Spleen (tissue), 11 donors: Measurements from ENCODE around the gene RASSF1. TPM values are rescaled to one million over a fixed set of nuclear protein-coding genes. Genes with fewer than 3 reads are reported as not detected.

Experiments used
- DNase-seq: peaks from one replicate; pipeline ENCODE4 v3.0.0-alpha.2; 2020
- H3K27ac ChIP-seq, 8 donors: fragments of 200-600 bp; sonication (generic) in 7 of 8; 1 replicate in 4 of 8; 2 replicates in 4 of 8; pipeline versions ENCODE4 v1.5.0 to v1.8.0; 2016 to 2021; ENCODE audit warnings: inconsistent platforms in 4 of 8, mild to moderate bottlenecking in 4 of 8, moderate library complexity in 1 of 8
- H3K27me3 ChIP-seq, 7 donors: fragments of 200-600 bp; sonication (generic) in 6 of 7; replicated peaks in 1 of 7; 1 replicate in 4 of 7; 2 replicates in 3 of 7; pipeline versions ENCODE4 v1.5.0 to v1.8.0; 2016 to 2021; ENCODE audit warnings: inconsistent platforms in 3 of 7, mild to moderate bottlenecking in 1 of 7
- H3K36me3 ChIP-seq, 6 donors: fragments of 200-600 bp; sonication (generic) in 5 of 6; 1 replicate in 4 of 6; 2 replicates in 2 of 6; pipeline versions ENCODE4 v1.5.0 to v1.8.0; 2016 to 2021; ENCODE audit warnings: inconsistent platforms in 2 of 6
- H3K4me1 ChIP-seq, 6 donors: fragments of 200-600 bp; sonication (generic) in 5 of 6; 1 replicate in 3 of 6; 2 replicates in 3 of 6; pipeline versions ENCODE4 v1.5.0 to v1.8.0; 2016 to 2021; ENCODE audit warnings: inconsistent platforms in 3 of 6
- H3K4me3 ChIP-seq, 8 donors: fragments of 200-600 bp; sonication (generic) in 7 of 8; 1 replicate in 4 of 8; 2 replicates in 4 of 8; pipeline versions ENCODE4 v1.5.0 to v1.8.0; 2016 to 2021; ENCODE audit warnings: inconsistent platforms in 4 of 8, mild to moderate bottlenecking in 4 of 8, moderate library complexity in 2 of 8
- H3K9me3 ChIP-seq, 8 donors: fragments of 200-600 bp; sonication (generic) in 7 of 8; 1 replicate in 4 of 8; 2 replicates in 4 of 8; pipeline versions ENCODE4 v1.5.0 to v1.8.0; 2016 to 2021; ENCODE audit warnings: inconsistent platforms in 4 of 8
- POLR2A ChIP-seq, 3 donors: fragments of 450-650 bp; IDR thresholded peaks; one replicate each; pipeline ENCODE4 v1.5.1; 2017; ENCODE audit warnings: antibody characterized with exemption in 3 of 3, mild to moderate bottlenecking in 1 of 3
- POLR2AphosphoS5 ChIP-seq, 3 donors: sonication (generic); formaldehyde crosslinking; IDR thresholded peaks; one replicate each; pipeline ENCODE4 v1.5.1; 2017; ENCODE audit warnings: antibody characterized with exemption in 3 of 3
- WGBS, 5 donors: extraction: QIAGEN DNeasy Blood & Tissue Kit in 3 of 5; methylation state at CpG; one replicate each; pipeline versions ENCODE4 v1.1.5 to v1.1.7; 2013 to 2018; 5-methylcytosine and 5-hydroxymethylcytosine counted together
- intact Hi-C: fragments of 100-400 bp; cut with DNase I; formaldehyde crosslinking; loops from one replicate; pipeline ENCODE4 v1.15.0; 2023; ENCODE audit warnings: low total_unique reads
- polyA plus RNA-seq, 3 donors: library from polyadenylated mRNA; stranded (reverse); fragments of 200-250 nt; gene quantifications; one replicate each; pipeline ENCODE4 v1.2.1, GENCODE V29; 2013
- total RNA-seq, 7 donors: library from RNA; depleted of rRNA in 3 of 7; stranded (reverse); fragments of >200 nt in 3 of 7; fragmentation: NEBNext Ultra II Directional in 4 of 7; extraction: Animal tissue kit (Norgen Biotek cat#: 25700) in 4 of 7; gene quantifications; one replicate each; pipeline versions ENCODE4 v1.1.0 to v1.2.1, GENCODE V29; 2016 to 2021
- TF ChIP-seq, protein P1 (sequence below), 11 experiments: fragments of 200-600 bp in 7 of 11; fragments of 450-650 bp in 4 of 11; sonication (generic) in 4 of 11; IDR thresholded peaks in 8 of 11; conservative IDR thresholded peaks in 3 of 11; 1 replicate in 7 of 11; 2 replicates in 4 of 11; pipeline versions ENCODE4 v1.4.0 to v1.8.0; 2016 to 2021; ENCODE audit warnings: antibody characterized with exemption in 11 of 11, inconsistent platforms in 4 of 11, mild to moderate bottlenecking in 1 of 11
- donor health status: healthy with polysubstance abuse.
- donor health status: DM: no; HTN: no; CAD: no; lungs with moderate emphysema.
- donor health status: DM: no; HTN: no; CAD: no.
- donor health status: Bipolar disorder and iron deficiency.
- donor health status: healthy.
- donor health status: DM: no; HTN: no; CAD: no.
- donor health status: DM: yes; HTN: yes; CAD: no.

Gene RASSF1
- total and polyA plus RNA-seq, 10 donors = 48.3 to 113 (median 64.7) TPM

DNA sequence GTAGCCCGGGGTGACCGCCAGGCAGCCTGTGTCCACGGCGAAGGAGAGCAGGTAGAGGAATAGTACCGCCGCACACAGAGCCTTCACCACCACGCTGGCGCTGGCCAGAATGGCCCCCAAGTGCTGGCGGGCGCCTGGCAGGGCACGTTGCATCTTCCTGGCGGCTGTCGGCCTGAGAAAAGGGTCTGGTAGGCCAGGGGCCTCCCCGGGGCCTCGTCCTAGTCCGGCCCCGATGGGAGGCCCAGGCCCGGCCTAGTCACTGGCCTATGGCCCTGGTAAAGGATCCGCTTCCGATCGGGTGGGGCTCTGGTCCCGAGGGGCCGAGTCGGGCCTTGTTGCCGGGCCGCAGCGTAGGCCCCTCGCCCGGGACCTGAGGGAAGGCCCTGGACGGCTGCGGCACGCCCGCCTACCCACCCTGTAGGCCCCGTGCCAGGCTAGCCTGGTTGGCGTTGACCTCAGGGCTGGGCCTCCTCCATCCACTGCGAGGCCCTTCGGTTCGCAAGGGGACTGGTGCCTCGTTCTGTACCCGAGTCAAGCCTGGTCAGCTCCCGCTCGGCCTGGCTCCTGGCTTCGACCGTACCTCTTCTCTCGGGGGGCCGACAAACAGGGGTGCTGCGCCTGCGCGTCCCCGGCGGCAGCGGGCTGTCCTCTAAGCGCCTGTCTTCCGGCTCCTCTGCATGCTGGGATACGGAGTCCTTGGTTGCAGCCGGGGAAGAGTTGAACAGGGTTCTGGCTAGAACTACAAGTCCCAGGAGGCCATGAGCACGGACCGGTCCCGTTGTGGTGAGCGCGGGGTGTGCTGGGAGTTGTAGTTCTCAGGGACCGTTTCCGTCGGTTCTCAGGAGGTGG lies 18.5 kb upstream of the RASSF1 start, which contains the start of gene TMEM115:
Gene TMEM115, minus strand, starts transcription at position 611 of the 849 bp plus-strand sequence. Its CDS starts 458 bp downstream, at position 153.
- H3K27me3 ChIP-seq = no peaks in the 10 kb centered on the region
- H3K27ac ChIP-seq = peak within 1 kb of the TSS; percentile 70 to 93 (median 89)
- 1 to 4% (median 2%) methylated on average over 19 to 64 of the region's 64 CpGs for WGBS, 5 donors
- peaks cover 29 to 60% (median 48%) of the 10 kb centered on the region in 6 donors for H3K4me1 ChIP-seq
- H3K36me3 ChIP-seq = peaks cover 0 to 45% (median 24%) of the 10 kb centered on the region in 6 donors
- intact Hi-C loops = no loop called here
- no peaks in the 10 kb centered on the region for H3K9me3 ChIP-seq
- peak within 1 kb of the TSS; percentile 61 to 97 (median 86) for H3K4me3 ChIP-seq
- peak; percentile 91 to 95 (median 93) for TF ChIP-seq POLR2AphosphoS5 (IDR thresholded peaks at IDR 0.05)
- TF ChIP-seq POLR2A (IDR thresholded peaks at IDR 0.05) = peak in 2 of 3 donors; percentile 12 to 54
- TF ChIP-seq, protein P1, sequence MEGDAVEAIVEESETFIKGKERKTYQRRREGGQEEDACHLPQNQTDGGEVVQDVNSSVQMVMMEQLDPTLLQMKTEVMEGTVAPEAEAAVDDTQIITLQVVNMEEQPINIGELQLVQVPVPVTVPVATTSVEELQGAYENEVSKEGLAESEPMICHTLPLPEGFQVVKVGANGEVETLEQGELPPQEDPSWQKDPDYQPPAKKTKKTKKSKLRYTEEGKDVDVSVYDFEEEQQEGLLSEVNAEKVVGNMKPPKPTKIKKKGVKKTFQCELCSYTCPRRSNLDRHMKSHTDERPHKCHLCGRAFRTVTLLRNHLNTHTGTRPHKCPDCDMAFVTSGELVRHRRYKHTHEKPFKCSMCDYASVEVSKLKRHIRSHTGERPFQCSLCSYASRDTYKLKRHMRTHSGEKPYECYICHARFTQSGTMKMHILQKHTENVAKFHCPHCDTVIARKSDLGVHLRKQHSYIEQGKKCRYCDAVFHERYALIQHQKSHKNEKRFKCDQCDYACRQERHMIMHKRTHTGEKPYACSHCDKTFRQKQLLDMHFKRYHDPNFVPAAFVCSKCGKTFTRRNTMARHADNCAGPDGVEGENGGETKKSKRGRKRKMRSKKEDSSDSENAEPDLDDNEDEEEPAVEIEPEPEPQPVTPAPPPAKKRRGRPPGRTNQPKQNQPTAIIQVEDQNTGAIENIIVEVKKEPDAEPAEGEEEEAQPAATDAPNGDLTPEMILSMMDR (IDR thresholded peaks at IDR 0.05 in 8 of 11, conservative IDR thresholded peaks at IDR 0.05 in 3 of 11) = peak in 1 of 11 experiments; percentile 23
- peak; percentile 99 for DNase-seq

DNA sequence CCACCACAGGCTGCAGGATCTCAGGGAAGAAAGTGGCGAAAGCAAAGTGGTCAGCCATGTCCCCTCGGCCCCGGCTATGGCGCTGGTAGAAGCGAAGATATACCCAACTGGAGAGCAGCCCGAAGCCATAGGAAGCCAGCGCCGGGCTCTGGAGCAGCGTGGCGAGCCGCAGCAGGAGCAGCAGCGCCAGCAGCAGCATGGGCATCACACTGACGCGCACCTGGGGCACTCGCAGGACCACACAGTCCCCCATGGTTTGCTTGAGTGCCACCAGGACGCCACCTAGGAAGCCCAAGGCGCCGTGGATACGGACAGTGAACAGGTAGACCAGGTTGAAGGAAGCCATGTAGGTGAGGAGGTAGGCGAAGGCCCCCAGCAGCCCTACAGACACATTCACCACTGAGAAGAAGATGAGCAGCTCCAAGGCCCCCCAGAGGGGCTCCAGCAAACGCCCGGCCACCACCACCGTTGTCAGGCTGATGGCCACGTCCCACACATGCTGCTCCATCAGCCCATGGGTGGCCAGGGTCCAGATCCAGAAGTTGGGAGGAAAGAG lies 17.8 kb upstream of the RASSF1 start:
- Histone ChIP-seq H3K36me3 (peaks cover 0 to 52% (median 31%) of the 10 kb centered on the region in 6 donors), H3K27ac (peak overlapping the region; percentile 70 to 93 (median 89)), H3K9me3 (no peaks in the 10 kb centered on the region), H3K4me3 (peak overlapping the region; percentile 61 to 97 (median 86)), H3K4me1 (peaks cover 29 to 65% (median 51%) of the 10 kb centered on the region in 6 donors), H3K27me3 (no peaks in the 10 kb centered on the region)
- TF ChIP-seq, protein P1 (IDR thresholded peaks at IDR 0.05 in 8 of 11, conservative IDR thresholded peaks at IDR 0.05 in 3 of 11) = no peak
- no peak for TF ChIP-seq POLR2A (IDR thresholded peaks at IDR 0.05)
- TF ChIP-seq POLR2AphosphoS5 (IDR thresholded peaks at IDR 0.05) = no peak
- DNase-seq = peak; percentile 84
- intact Hi-C loops = no loop called here
- WGBS, 5 donors = 59 to 71% (median 62%) methylated on average over 17 to 24 of the region's 24 CpGs

DNA sequence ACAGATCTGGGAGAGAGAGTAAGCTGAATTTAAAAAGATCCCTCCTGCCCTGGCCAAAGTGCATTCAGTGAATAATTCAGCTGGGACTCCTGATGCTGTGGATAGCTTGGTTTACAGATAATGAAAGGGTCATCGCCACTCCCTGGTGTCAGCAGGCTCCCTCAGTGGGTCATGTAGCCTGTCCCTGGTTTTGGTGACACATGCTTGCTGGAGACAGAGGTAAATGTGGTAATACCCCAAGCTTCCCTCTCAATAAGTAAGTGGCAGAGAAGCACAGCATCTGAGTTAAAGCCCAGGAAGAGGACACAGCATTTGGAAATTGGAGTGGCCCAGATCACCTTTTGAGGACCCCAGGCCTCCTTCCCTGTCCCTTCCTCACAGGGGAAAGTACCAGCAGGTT lies 16.8 kb upstream of the RASSF1 start:
- Histone ChIP-seq H3K4me3 (peak overlapping the region; percentile 61 to 97 (median 86)), H3K9me3 (no peaks in the 10 kb centered on the region), H3K27ac (peak overlapping the region in 5 of 8 donors; percentile 15 to 92 (median 90)), H3K4me1 (peaks cover 29 to 74% (median 57%) of the 10 kb centered on the region in 6 donors), H3K36me3 (peaks cover 0 to 62% (median 38%) of the 10 kb centered on the region in 6 donors), H3K27me3 (no peaks in the 10 kb centered on the region)
- 60 to 94% (median 73%) methylated on average over 1 of the region's 1 CpG for WGBS, 5 donors
- no peak for DNase-seq
- intact Hi-C loops = no loop called here
- TF ChIP-seq POLR2A (IDR thresholded peaks at IDR 0.05) (no peak), POLR2AphosphoS5 (IDR thresholded peaks at IDR 0.05) (no peak)
- TF ChIP-seq, protein P1 (IDR thresholded peaks at IDR 0.05 in 8 of 11, conservative IDR thresholded peaks at IDR 0.05 in 3 of 11) = no peak
